Activated naive CD8-positive, alpha-beta T cell treated with anti-CD3 and anti-CD28 coated beads for 36 hours (primary cell): ENCODE data around the gene C14orf39. TPM values are rescaled to one million over a fixed set of nuclear protein-coding genes. Genes with fewer than 3 reads are reported as not detected.

Experiments
- DNase-seq: peaks from one replicate; pipeline ENCODE4 v3.0.0; 2021
- H3K27ac Mint-ChIP-seq: one replicate; pipeline ENCODE4 v1.8.0; 2022; ENCODE audit warnings: mild to moderate bottlenecking, moderate library complexity, mixed read lengths
- H3K27me3 Mint-ChIP-seq: one replicate; pipeline ENCODE4 v1.8.0; 2022; ENCODE audit warnings: mild to moderate bottlenecking, mixed read lengths
- H3K36me3 Mint-ChIP-seq: one replicate; pipeline ENCODE4 v1.8.0; 2021; ENCODE audit warnings: mild to moderate bottlenecking, mixed read lengths
- H3K4me1 Mint-ChIP-seq: one replicate; pipeline ENCODE4 v1.8.0; 2021; ENCODE audit warnings: mixed read lengths
- H3K4me3 Mint-ChIP-seq: one replicate; pipeline ENCODE4 v1.8.0; 2022; ENCODE audit warnings: mild to moderate bottlenecking, moderate library complexity, mixed read lengths
- H3K9me3 Mint-ChIP-seq: one replicate; pipeline ENCODE4 v1.8.0; 2022; ENCODE audit warnings: mixed read lengths
- total RNA-seq, 2 experiments: library from RNA; stranded (reverse); gene quantifications; one replicate each; pipeline ENCODE4 v1.2.3, GENCODE V29; 2021

The C14orf39 gene
- total RNA-seq, 2 experiments from 2014 or later, result not detected

DNA sequence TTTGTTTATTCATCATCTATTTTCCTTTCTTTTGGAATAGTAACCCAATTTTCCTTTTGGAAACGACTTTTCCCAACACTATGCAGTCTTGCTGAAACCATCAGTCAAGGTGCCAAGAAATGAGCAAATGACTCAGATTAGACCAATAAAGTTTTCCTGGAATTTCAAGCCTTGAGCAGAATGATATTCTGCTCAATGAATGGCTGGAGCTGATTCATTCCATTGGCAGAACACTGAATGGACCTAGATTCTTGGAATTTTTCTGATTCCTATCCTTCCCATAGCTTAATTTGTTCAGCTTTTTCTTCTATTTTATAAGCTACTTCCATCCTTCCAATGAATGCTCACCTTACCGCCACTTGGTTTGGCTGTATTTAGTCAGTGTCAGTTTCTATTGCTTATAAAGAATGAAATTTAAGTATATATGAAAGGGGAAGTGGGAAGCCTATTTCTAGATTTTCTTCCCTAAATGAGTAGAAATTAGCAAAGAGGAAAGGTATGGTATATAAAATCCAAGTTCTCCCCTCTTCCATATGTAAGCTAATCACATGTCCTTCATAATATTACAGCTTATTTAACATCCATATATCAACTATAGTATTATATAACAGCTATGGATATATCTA lies 89.0 kb downstream of the C14orf39 start:
- Mint-ChIP-seq H3K36me3 (no peaks in the 10 kb centered on the region), H3K4me3 (no peak overlapping the region), H3K9me3 (peaks cover 7% of the 10 kb centered on the region), H3K27me3 (peaks cover 20% of the 10 kb centered on the region), H3K27ac (no peak overlapping the region), H3K4me1 (no peaks in the 10 kb centered on the region)
- DNase-seq, result no peak

Other genes with a start within 250 kb of the C14orf39 start
- gene PPM1A, start 236.8 kb downstream of the C14orf39 start, total RNA-seq, result 10 to 100 TPM; 40.5 to 47.2 TPM
- not detected for gene SIX6, start 23.1 kb upstream of the C14orf39 start, total RNA-seq
- gene SIX1, start 163.4 kb upstream of the C14orf39 start, total RNA-seq, result not detected
- under 1 TPM in 1 of 2 experiments, not detected in 1; 0.04 TPM for gene SIX4, start 238.3 kb upstream of the C14orf39 start, total RNA-seq
- gene MNAT1, start 248.7 kb upstream of the C14orf39 start, total RNA-seq, result 10 to 100 TPM; 39.7 to 42.7 TPM